Stimulated activated CD4-positive, alpha-beta T cell treated with anti-CD3 and anti-CD28 coated beads, Interleukin-15, amount 100 ng/mL, for 24 hours (primary cell): ENCODE results near the gene THAP8.

Source experiments
- DNase-seq: peaks from one replicate; pipeline ENCODE4 v3.0.0-alpha.2; 2020

Gene THAP8

GRCh38 chr19:36028313-36029041 is 25.6 kb downstream of the THAP8 start:
- DNase-seq = no peak

- no peak for DNase-seq
Measured at GRCh38 chr19:36027696-36028095, 26.4 kb downstream of the THAP8 start.

- DNase-seq = no peak
Measured at GRCh38 chr19:36026091-36026876, 27.8 kb downstream of the THAP8 start.

GRCh38 chr19:36025541-36025940 is 28.5 kb downstream of the THAP8 start:
- DNase-seq = no peak

- no peak for DNase-seq
Measured at GRCh38 chr19:36023432-36023831, 30.7 kb downstream of the THAP8 start.

- no peak for DNase-seq
Measured at GRCh38 chr19:36019061-36019670, 34.9 kb downstream of the THAP8 start.

GRCh38 chr19:36014012-36014924 is 39.8 kb downstream of the THAP8 start, which contains the start of gene ALKBH6:
ALKBH6 (minus strand) TSS chr19:36014213; CDS start chr19:36013397, 816 bp downstream.
- DNase-seq = peak; percentile 100

GRCh38 chr19:36013280-36014011 is 40.6 kb downstream of the THAP8 start:
- no peak for DNase-seq

GRCh38 chr19:36010402-36010801 is 43.7 kb downstream of the THAP8 start:
- no peak for DNase-seq

- DNase-seq = no peak
Measured at GRCh38 chr19:36009633-36010379, 44.3 kb downstream of the THAP8 start.

GRCh38 chr19:36009220-36009619 is 44.9 kb downstream of the THAP8 start:
- DNase-seq = peak; percentile 76

GRCh38 chr19:36008336-36008978 is 45.6 kb downstream of the THAP8 start, which contains the start of gene SYNE4:
SYNE4 (minus strand) TSS chr19:36008813; CDS start chr19:36008681, 132 bp downstream.
- no peak for DNase-seq

GRCh38 chr19:36006955-36007354 is 47.1 kb downstream of the THAP8 start:
- DNase-seq = no peak

- DNase-seq = no peak
Measured at GRCh38 chr19:36003284-36003683, 50.8 kb downstream of the THAP8 start.

- no peak for DNase-seq
Measured at GRCh38 chr19:36001605-36002004, 52.5 kb downstream of the THAP8 start.

GRCh38 chr19:35996777-35997176 is 57.3 kb downstream of the THAP8 start:
- DNase-seq = no peak

GRCh38 chr19:35995048-35995993 is 58.8 kb downstream of the THAP8 start, which contains the start of gene SDHAF1:
SDHAF1 (plus strand) TSS chr19:35995188; CDS start chr19:35995275, 87 bp downstream.
- peak; percentile 99 for DNase-seq

GRCh38 chr19:35993923-35994598 is 60.0 kb downstream of the THAP8 start:
- peak; percentile 25 for DNase-seq
